HL-60 (cell line): ENCODE results near the gene GPD1.
A peak's percentile ranks its signal among the peaks of the same experiment; 100 is the strongest.

Experiments
- DNase-seq, 2 experiments: peaks; one replicate each; pipeline ENCODE4 v3.0.0-alpha.2; 2010 to 2020; ENCODE audit warnings: low read depth in 1 of 2, low spot score in 1 of 2
- H3K27ac ChIP-seq: fragments of 250-450 bp; sonication (Bioruptor Pico); replicated peaks from 2 replicates; pipeline ENCODE4 v1.5.1; 2020; ENCODE audit warnings: mild to moderate bottlenecking, moderate library complexity
- H3K27me3 ChIP-seq: fragments of 250-450 bp; sonication (Bioruptor Pico); 2 replicates; pipeline ENCODE4 v1.5.1; 2021; ENCODE audit warnings: mild to moderate bottlenecking, moderate library complexity; ENCODE audit not compliant: insufficient read depth, poor library complexity, severe bottlenecking
- H3K4me3 ChIP-seq: replicated peaks from 2 replicates; pipeline ENCODE4 v1.5.1; 2011; ENCODE audit warnings: mild to moderate bottlenecking, control low read depth, low read length; ENCODE audit not compliant: insufficient read depth
- GABPA ChIP-seq: IDR thresholded peaks from 2 replicates; pipeline ENCODE4 v1.6.1; 2012; ENCODE audit warnings: low read depth
- POLR2AphosphoS5 ChIP-seq: IDR thresholded peaks from 2 replicates; pipeline ENCODE4 v1.6.1; 2012; ENCODE audit warnings: low read depth
- SPI1 ChIP-seq: IDR thresholded peaks from 2 replicates; pipeline ENCODE4 v1.6.1; 2012; ENCODE audit warnings: low read depth, mild to moderate bottlenecking, borderline replicate concordance
- TF ChIP-seq, protein P1 (sequence below): IDR thresholded peaks from one replicate; pipeline ENCODE4 v1.5.1; 2011; ENCODE audit warnings: low read length, control low read depth, inconsistent platforms; ENCODE audit not compliant: insufficient read depth
- TF ChIP-seq, protein P2 (sequence below): IDR thresholded peaks from 2 replicates; pipeline ENCODE4 v1.6.1; 2012; ENCODE audit warnings: low read depth; ENCODE audit not compliant: insufficient replicate concordance

The GPD1 gene

DNA sequence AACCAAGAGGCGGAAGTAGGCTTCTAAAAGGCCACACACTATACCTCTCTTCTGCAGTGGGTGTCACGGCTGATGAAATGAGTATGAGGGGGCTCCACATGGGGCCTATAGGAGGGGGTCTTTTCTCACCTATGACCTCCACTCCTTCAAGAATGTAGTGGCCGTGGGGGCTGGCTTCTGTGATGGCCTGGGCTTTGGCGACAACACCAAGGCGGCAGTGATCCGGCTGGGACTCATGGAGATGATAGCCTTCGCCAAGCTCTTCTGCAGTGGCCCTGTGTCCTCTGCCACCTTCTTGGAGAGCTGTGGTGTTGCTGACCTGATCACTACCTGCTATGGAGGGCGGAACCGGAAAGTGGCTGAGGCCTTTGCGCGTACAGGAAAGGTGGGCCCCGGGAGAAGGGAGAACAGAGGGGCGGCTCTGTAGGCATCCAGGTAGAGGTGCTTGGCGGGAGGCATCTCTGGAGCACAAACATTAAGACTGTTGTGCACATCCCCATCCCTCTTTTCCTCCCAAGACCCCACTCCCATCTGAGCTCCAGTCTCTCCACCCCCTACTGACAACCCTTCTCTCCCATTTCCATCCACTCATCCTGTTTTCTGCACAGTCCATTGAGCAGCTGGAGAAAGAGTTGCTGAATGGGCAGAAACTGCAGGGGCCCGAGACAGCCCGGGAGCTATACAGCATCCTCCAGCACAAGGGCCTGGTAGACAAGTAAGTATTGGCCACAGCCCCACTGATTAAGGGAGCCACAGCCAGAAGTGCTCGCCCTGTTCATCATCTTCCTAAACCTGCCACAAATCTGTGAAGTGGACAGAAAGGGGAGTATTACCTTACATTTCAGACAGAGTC is 3.8 kb downstream of the GPD1 start:
- H3K27ac ChIP-seq = no peak overlapping the region
- no peak for DNase-seq
- no peak for TF ChIP-seq POLR2AphosphoS5
- no peak for TF ChIP-seq SPI1
- TF ChIP-seq GABPA = no peak
- TF ChIP-seq, protein P1, sequence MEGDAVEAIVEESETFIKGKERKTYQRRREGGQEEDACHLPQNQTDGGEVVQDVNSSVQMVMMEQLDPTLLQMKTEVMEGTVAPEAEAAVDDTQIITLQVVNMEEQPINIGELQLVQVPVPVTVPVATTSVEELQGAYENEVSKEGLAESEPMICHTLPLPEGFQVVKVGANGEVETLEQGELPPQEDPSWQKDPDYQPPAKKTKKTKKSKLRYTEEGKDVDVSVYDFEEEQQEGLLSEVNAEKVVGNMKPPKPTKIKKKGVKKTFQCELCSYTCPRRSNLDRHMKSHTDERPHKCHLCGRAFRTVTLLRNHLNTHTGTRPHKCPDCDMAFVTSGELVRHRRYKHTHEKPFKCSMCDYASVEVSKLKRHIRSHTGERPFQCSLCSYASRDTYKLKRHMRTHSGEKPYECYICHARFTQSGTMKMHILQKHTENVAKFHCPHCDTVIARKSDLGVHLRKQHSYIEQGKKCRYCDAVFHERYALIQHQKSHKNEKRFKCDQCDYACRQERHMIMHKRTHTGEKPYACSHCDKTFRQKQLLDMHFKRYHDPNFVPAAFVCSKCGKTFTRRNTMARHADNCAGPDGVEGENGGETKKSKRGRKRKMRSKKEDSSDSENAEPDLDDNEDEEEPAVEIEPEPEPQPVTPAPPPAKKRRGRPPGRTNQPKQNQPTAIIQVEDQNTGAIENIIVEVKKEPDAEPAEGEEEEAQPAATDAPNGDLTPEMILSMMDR = no peak
- TF ChIP-seq, protein P2, sequence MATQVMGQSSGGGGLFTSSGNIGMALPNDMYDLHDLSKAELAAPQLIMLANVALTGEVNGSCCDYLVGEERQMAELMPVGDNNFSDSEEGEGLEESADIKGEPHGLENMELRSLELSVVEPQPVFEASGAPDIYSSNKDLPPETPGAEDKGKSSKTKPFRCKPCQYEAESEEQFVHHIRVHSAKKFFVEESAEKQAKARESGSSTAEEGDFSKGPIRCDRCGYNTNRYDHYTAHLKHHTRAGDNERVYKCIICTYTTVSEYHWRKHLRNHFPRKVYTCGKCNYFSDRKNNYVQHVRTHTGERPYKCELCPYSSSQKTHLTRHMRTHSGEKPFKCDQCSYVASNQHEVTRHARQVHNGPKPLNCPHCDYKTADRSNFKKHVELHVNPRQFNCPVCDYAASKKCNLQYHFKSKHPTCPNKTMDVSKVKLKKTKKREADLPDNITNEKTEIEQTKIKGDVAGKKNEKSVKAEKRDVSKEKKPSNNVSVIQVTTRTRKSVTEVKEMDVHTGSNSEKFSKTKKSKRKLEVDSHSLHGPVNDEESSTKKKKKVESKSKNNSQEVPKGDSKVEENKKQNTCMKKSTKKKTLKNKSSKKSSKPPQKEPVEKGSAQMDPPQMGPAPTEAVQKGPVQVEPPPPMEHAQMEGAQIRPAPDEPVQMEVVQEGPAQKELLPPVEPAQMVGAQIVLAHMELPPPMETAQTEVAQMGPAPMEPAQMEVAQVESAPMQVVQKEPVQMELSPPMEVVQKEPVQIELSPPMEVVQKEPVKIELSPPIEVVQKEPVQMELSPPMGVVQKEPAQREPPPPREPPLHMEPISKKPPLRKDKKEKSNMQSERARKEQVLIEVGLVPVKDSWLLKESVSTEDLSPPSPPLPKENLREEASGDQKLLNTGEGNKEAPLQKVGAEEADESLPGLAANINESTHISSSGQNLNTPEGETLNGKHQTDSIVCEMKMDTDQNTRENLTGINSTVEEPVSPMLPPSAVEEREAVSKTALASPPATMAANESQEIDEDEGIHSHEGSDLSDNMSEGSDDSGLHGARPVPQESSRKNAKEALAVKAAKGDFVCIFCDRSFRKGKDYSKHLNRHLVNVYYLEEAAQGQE = no peak

DNA sequence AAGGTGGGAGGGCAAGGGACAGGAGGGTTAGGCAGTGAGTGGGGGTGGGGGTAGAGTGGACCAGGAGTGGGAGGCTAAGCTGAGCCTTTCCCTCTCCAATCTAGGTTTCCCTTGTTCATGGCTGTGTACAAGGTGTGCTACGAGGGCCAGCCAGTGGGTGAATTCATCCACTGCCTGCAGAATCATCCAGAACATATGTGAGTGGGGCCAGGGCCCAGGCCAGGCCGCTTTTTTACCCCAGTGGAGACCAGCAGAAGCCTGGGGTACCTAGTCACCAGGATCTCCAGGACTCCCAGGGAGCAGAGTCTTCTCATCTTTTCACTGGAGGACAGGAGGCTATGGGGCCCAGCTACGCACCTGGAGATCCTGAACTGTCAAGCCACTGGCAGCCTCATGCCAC is 5.5 kb downstream of the GPD1 start:
- Histone ChIP-seq H3K27me3 (no peaks in the 10 kb centered on the region), H3K27ac (no peak overlapping the region), H3K4me3 (no peak overlapping the region)
- no peak for DNase-seq
- TF ChIP-seq, protein P1 = no peak
- TF ChIP-seq POLR2AphosphoS5 (no peak), SPI1 (no peak), GABPA (no peak)
- TF ChIP-seq, protein P2 = no peak

More for the DNA sequence above, 3.8 kb downstream of the GPD1 start:
- H3K4me3 ChIP-seq = no peak overlapping the region
- H3K27me3 ChIP-seq = no peaks in the 10 kb centered on the region

DNA sequence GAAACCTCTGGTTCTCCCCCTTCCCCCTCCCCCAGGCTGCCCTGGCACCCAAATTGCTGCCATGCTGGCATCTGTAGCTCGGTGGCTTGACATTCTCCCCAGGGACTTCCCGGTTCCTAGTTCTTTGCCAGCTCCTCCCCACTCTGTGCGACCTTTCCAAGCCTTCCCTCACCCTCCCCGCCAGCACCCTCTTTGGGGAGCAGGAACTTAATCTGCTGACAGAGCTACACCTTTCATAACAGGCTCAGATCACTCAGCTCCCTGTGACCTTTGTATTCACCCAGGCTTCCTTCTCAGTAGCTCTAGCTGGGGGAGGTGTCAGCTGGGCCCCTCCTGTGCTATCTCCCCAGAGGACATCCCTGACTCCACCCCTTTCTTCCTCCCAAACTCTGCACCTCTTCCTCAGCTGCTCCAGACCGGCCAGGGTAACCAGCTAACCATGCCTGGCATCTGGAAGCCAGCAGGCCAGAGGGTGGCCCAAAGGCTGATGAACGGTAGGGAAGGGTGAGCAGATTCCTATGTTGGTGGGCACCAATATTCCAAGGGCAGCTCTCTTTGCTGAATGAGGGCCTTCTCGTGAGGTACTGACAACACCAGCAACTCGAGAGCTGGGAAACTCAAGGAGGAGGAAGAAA is 6.4 kb downstream of the GPD1 start:
- Histone ChIP-seq H3K4me3 (no peak overlapping the region), H3K27ac (peak overlapping the region; percentile 38; the same call in 1 of the 2 replicates), H3K27me3 (no peaks in the 10 kb centered on the region)
- TF ChIP-seq, protein P1 = no peak
- TF ChIP-seq POLR2AphosphoS5 = no peak
- no peak for TF ChIP-seq SPI1
- TF ChIP-seq, protein P2 = no peak
- no peak for TF ChIP-seq GABPA
- peak; percentile 37 to 90 for DNase-seq
